Natural killer cell (primary cell): ENCODE measurements around the gene LGSN. TPM values are rescaled to one million over a fixed set of nuclear protein-coding genes. Genes with fewer than 3 reads are reported as not detected.

Experiments
- ATAC-seq, 3 donors: fragments of 150-1000 bp in 2 of 3; fragments of 200-7000 bp in 1 of 3; cut with Tn5 transposase; 1 replicate in 1 of 3; 2 replicates in 2 of 3; pipeline ENCODE4 v1.10.0; 2021; ENCODE audit warnings: mild to moderate bottlenecking in 2 of 3, moderate library complexity in 2 of 3
- DNase-seq, 2 donors: peaks; one replicate each; pipeline versions ENCODE4 v3.0.0 to v3.0.0-alpha.2; 2013 to 2021; ENCODE audit warnings: mixed read lengths in 1 of 2
- H3K27ac ChIP-seq: one replicate; pipeline ENCODE4 v1.5.1; 2013; ENCODE audit warnings: mild to moderate bottlenecking, low read length
- H3K27me3 ChIP-seq: one replicate; pipeline ENCODE4 v1.6.1; 2013; ENCODE audit warnings: low read length; ENCODE audit not compliant: control insufficient read depth, insufficient read depth
- H3K36me3 ChIP-seq: one replicate; pipeline ENCODE4 v1.6.1; 2013; ENCODE audit warnings: low read length; ENCODE audit not compliant: control insufficient read depth, insufficient read depth
- H3K4me1 ChIP-seq: one replicate; pipeline ENCODE4 v1.6.1; 2013; ENCODE audit warnings: low read length; ENCODE audit not compliant: control insufficient read depth, insufficient read depth
- H3K4me3 ChIP-seq: one replicate; pipeline ENCODE4 v1.5.1; 2013; ENCODE audit warnings: low read length
- H3K9me3 ChIP-seq: one replicate; pipeline ENCODE4 v1.6.1; 2013; ENCODE audit warnings: low read length; ENCODE audit not compliant: control insufficient read depth, insufficient read depth
- H3K27ac Mint-ChIP-seq, 2 donors: one replicate each; pipeline ENCODE4 v1.8.0; 2022; ENCODE audit warnings: mild to moderate bottlenecking in 2 of 2, mixed read lengths in 2 of 2, moderate library complexity in 1 of 2
- H3K27me3 Mint-ChIP-seq, 2 donors: one replicate each; pipeline ENCODE4 v1.8.0; 2022; ENCODE audit warnings: low read depth in 2 of 2, mixed read lengths in 2 of 2
- H3K36me3 Mint-ChIP-seq: one replicate; pipeline ENCODE4 v1.8.0; 2022; ENCODE audit warnings: mixed read lengths
- H3K4me1 Mint-ChIP-seq, 2 donors: one replicate each; pipeline ENCODE4 v1.8.0; 2022; ENCODE audit warnings: mixed read lengths in 2 of 2
- H3K4me3 Mint-ChIP-seq: one replicate; pipeline ENCODE4 v1.8.0; 2022; ENCODE audit warnings: mild to moderate bottlenecking, moderate library complexity, mixed read lengths
- H3K9me3 Mint-ChIP-seq, 2 donors: one replicate each; pipeline ENCODE4 v1.8.0; 2022; ENCODE audit warnings: mixed read lengths in 2 of 2
- CTCF ChIP-seq: fragments of 200-600 bp; IDR thresholded peaks from one replicate; pipeline ENCODE4 v1.8.0; 2022; ENCODE audit warnings: antibody characterized with exemption
- WGBS: methylation state at CpG from one replicate; pipeline ENCODE4 v1.1.7; 2013; ENCODE audit warnings: missing lambda C conversion rate; ENCODE audit not compliant: insufficient coverage; 5-methylcytosine and 5-hydroxymethylcytosine counted together
- intact Hi-C: fragments of 100-400 bp; cut with micrococcal nuclease; formaldehyde crosslinking; loops from one replicate; pipeline ENCODE4 v1.14.2; 2022
- total RNA-seq, 4 donors: library from RNA; stranded (reverse); fragments of 120-200 nt in 1 of 4; gene quantifications; one replicate each; pipeline versions ENCODE4 v1.2.3 to v1.2.4, GENCODE V29; 2013 to 2022

Gene LGSN
- total RNA-seq, 3 donors from 2014 or later (not counting 1 experiment from before 2014, with no cell fraction given) = not detected

- H3K4me1 Mint-ChIP-seq = no peaks in the 10 kb centered on the region
- no peak for ATAC-seq
- H3K9me3 Mint-ChIP-seq = peaks cover 2 to 5% of the 10 kb centered on the region in 2 donors
- Histone ChIP-seq H3K4me3 (no peak overlapping the region), H3K27ac (no peak overlapping the region), H3K4me1 (no peaks in the 10 kb centered on the region), H3K9me3 (no peaks in the 10 kb centered on the region), H3K36me3 (no peaks in the 10 kb centered on the region), H3K27me3 (no peaks in the 10 kb centered on the region)
- H3K4me3 Mint-ChIP-seq = no peak overlapping the region
- no peaks in the 10 kb centered on the region for H3K36me3 Mint-ChIP-seq
- no peak overlapping the region for H3K27ac Mint-ChIP-seq
- peaks cover 0 to 3% of the 10 kb centered on the region in 2 donors for H3K27me3 Mint-ChIP-seq
- no peak for TF ChIP-seq CTCF
- WGBS = 89% methylated on average over 3 of the region's 3 CpGs
- intact Hi-C loops = no loop called here
- no peak for DNase-seq
These were observed 3.7 kb downstream of the LGSN start for GRCh38 chr6:63316113-63316512.

GRCh38 chr6:63313111-63313510, 6.7 kb downstream of the LGSN start:
- Mint-ChIP-seq H3K27me3 (peaks cover 0 to 3% of the 10 kb centered on the region in 2 donors), H3K4me1 (no peaks in the 10 kb centered on the region), H3K4me3 (no peak overlapping the region), H3K27ac (no peak overlapping the region), H3K9me3 (peaks cover 2 to 7% of the 10 kb centered on the region in 2 donors), H3K36me3 (no peaks in the 10 kb centered on the region)
- WGBS = 66% methylated on average over 2 of the region's 2 CpGs
- Histone ChIP-seq H3K27me3 (no peaks in the 10 kb centered on the region), H3K36me3 (no peaks in the 10 kb centered on the region), H3K27ac (no peak overlapping the region), H3K9me3 (no peaks in the 10 kb centered on the region), H3K4me3 (no peak overlapping the region), H3K4me1 (no peaks in the 10 kb centered on the region)
- no peak for ATAC-seq
- no peak for DNase-seq
- TF ChIP-seq CTCF = no peak
- intact Hi-C loops = no loop called here

- Mint-ChIP-seq H3K4me3 (no peak overlapping the region), H3K4me1 (no peaks in the 10 kb centered on the region), H3K9me3 (peaks cover 0 to 5% of the 10 kb centered on the region in 2 donors), H3K36me3 (no peaks in the 10 kb centered on the region), H3K27me3 (no peaks in the 10 kb centered on the region), H3K27ac (no peak overlapping the region)
- TF ChIP-seq CTCF = no peak
- WGBS = 75% methylated on average over 3 of the region's 3 CpGs
- ATAC-seq = no peak
- Histone ChIP-seq H3K9me3 (no peaks in the 10 kb centered on the region), H3K27ac (no peak overlapping the region), H3K4me1 (no peaks in the 10 kb centered on the region), H3K36me3 (no peaks in the 10 kb centered on the region), H3K27me3 (no peaks in the 10 kb centered on the region), H3K4me3 (no peak overlapping the region)
- peak in 1 of 2 donors; percentile 1 for DNase-seq
- intact Hi-C loops = no loop called here
These were observed 12.1 kb downstream of the LGSN start for GRCh38 chr6:63307581-63308246.

- Mint-ChIP-seq H3K9me3 (peaks cover 0 to 3% of the 10 kb centered on the region in 2 donors), H3K27me3 (no peaks in the 10 kb centered on the region), H3K4me3 (no peak overlapping the region), H3K36me3 (no peaks in the 10 kb centered on the region), H3K4me1 (no peaks in the 10 kb centered on the region), H3K27ac (no peak overlapping the region)
- ATAC-seq = no peak
- Histone ChIP-seq H3K9me3 (no peaks in the 10 kb centered on the region), H3K27me3 (no peaks in the 10 kb centered on the region), H3K36me3 (no peaks in the 10 kb centered on the region), H3K27ac (no peak overlapping the region), H3K4me3 (no peak overlapping the region), H3K4me1 (no peaks in the 10 kb centered on the region)
- DNase-seq = no peak
- WGBS = 86% methylated on average over 3 of the region's 3 CpGs
- intact Hi-C loops = no loop called here
- TF ChIP-seq CTCF = no peak
These were observed 13.4 kb downstream of the LGSN start for GRCh38 chr6:63306420-63306819.
